ENCODE results near the gene TNFSF12. TPM values are rescaled to one million over a fixed set of nuclear protein-coding genes. Genes with fewer than 3 reads are reported as not detected.
A peak's percentile ranks its signal among the peaks of the same experiment; 100 is the strongest.

TNFSF12 gene
- polyA plus RNA-seq, 12 donors, result 18.6 to 34.0 (median 24.7) TPM; not detected in 1

DNA sequence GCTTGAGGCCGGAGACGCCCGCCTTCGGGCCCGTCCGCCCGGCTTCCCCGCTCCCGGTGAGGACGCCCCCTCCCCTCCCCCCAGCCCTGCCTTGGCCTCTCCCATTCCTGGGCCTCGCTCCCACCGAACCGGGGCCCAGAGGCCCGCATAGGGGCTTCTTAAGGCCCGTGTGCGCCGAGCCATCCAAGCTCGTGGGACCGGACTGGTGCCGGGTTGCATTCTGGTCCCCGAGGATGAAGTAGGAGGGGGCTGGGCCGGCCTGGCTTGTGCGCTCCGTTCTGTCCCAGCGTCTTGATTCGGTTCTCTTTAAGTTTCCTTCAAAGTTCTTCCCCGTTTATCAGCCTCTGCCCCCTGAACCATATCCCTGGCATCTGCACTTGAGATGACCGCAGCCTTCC is 13.3 kb downstream of the TNFSF12 start:
- DNase-seq, result no peak

DNA sequence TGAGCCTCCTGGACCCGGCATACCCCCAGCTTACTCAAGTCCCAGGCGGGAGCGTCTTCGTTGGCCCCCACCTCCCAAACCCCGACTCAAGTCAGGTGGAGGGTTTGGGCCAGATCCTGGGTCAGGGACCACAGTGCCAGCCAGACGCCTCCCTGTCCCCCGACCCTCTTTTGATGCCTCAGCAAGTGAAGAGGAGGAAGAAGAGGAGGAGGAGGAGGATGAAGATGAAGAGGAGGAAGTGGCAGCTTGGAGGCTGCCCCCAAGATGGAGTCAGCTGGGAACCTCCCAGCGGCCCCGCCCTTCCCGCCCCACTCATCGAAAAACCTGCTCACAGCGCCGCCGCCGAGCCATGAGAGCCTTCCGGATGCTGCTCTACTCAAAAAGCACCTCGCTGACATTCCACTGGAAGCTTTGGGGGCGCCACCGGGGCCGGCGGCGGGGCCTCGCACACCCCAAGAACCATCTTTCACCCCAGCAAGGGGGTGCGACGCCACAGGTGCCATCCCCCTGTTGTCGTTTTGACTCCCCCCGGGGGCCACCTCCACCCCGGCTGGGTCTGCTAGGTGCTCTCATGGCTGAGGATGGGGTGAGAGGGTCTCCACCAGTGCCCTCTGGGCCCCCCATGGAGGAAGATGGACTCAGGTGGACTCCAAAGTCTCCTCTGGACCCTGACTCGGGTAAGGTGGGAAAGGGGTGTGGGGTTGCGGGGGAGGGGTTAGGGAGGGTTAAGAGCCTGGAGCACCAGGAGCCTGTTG is 14.4 kb downstream of the TNFSF12 start:
- no peak for DNase-seq

DNA sequence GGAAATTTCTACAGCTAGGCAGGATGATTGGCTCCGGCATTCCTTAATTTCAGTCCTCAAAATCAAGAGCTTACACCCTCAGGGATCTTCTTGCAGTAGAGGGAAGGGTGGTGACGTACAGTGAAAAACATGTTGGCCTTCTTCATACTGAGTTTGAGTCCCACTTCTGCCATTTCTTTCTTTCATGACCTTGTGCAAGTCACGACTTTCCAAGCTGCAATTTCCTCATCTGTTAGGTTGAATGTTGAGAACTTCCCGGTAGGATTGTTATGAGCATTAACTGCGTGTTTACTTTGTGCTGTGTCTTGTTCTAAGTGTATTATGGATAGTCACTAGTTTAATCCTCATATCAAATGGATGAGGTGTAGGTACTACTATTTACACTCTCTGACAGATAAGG is 20.7 kb downstream of the TNFSF12 start:
- no peak for DNase-seq

DNA sequence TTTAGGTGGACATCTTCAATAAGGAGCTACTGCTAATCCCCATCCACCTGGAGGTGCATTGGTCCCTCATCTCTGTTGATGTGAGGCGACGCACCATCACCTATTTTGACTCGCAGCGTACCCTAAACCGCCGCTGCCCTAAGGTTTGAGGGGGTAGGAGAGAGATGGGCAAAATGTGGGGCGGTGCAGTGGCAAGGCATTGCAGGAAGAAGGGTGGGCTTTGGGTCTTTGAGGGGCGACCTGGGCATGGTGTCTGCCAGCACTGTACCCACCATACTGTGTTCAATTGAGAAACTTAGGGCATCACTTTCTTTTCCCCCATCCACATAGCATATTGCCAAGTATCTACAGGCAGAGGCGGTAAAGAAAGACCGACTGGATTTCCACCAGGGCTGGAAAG is 21.5 kb downstream of the TNFSF12 start:
- DNase-seq, result no peak

DNA sequence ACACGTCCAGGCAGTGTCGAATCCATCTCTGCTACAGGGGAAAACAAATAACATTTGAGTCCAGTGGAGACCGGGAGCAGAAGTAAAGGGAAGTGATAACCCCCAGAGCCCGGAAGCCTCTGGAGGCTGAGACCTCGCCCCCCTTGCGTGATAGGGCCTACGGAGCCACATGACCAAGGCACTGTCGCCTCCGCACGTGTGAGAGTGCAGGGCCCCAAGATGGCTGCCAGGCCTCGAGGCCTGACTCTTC is 23.4 kb downstream of the TNFSF12 start:
- peak; percentile 99 for DNase-seq

DNA sequence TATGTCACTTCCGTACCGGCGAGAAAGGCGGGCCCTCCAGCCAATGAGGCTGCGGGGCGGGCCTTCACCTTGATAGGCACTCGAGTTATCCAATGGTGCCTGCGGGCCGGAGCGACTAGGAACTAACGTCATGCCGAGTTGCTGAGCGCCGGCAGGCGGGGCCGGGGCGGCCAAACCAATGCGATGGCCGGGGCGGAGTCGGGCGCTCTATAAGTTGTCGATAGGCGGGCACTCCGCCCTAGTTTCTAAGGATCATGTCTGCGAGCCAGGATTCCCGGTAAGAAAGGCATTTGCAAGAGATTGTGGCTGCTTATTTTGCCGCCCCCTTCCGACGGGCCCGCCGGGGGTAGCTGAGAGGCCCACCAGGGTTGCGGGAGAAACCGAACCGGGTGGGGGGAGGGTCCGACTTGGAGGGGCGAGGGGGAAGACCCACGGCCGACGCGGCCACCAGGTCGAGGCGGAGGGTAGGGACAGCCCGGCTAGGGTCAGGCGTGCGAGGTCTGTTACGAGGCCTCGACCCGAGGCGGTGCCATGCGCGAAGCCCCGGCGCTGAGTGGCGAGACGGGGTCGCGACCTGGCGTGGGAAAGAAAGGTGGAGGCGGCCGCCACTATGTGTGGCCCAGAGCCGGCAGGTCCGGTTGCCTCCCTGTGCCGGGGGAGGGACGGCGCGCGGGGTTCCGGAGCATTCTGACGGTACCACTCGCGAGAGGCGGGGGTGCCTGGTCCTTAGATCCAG is 23.9 kb downstream of the TNFSF12 start:
- no peak for DNase-seq

DNA sequence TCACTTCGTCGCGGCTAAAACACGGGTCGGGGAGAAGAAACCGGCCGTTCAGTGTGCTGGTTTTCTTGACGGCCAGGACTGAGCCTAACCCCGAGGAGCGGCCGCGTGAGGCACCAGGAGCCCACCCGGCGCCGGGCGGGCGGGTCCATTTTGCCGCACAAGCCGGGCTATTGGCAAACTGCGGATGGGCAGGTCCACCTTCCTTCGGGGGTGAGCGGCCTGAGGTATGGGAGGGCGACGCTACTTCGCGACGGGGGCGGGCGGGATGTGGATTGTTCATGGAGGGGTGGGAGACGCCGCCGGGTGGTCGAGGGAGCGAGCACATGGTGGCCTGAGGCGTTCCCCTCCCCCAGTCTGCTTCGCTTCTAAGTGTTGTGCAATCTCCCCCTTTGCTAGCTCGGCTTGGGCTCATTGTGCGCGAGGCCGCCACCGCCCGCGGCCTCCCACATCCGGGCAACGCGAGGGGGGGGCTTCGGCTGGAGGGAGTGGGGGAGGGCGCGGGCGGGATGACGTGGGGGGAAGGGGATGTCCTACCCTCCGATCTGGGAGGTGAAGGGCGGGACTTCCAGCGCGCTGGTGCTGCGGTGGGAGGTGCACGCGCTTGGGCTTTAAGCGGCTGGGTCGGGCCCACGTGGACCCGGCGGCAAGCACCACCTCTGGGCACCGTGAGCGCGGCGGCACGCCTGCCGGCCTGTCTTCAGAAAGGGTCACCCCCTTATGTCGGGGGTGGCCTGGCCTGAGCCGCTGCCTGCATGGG is 24.6 kb downstream of the TNFSF12 start:
- DNase-seq, result peak; percentile 93

DNA sequence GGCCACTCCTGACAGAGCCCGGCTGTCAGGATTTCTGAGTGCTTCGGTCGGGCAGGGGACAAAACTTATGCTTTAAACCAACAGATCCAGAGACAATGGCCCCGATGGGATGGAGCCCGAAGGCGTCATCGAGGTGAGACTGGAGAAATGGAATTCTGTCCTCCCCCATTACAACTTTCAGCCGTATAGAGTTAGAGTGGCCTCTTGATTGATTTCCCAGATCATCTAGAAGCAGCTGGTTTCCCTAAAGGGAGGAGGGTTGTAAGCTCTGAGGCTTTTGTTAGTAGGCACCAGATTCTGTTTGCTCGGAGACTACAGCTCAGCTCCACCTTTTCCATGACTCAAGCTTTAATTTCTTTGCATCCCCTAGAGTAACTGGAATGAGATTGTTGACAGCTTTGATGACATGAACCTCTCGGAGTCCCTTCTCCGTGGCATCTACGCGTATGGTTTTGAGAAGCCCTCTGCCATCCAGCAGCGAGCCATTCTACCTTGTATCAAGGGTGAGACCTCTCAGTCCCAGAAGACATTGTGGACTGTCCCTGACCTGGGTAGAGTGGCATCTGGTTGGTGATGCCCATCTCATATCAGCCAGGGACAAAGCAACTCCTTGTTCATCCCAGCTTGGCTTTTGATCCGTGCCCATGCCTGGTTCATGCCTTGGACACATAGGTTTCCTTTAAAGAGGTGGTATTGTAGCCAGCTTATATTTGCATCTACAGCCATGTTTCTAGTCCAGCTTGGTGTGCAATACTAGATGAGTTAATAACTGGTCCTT is 25.5 kb downstream of the TNFSF12 start:
- DNase-seq, result no peak

DNA sequence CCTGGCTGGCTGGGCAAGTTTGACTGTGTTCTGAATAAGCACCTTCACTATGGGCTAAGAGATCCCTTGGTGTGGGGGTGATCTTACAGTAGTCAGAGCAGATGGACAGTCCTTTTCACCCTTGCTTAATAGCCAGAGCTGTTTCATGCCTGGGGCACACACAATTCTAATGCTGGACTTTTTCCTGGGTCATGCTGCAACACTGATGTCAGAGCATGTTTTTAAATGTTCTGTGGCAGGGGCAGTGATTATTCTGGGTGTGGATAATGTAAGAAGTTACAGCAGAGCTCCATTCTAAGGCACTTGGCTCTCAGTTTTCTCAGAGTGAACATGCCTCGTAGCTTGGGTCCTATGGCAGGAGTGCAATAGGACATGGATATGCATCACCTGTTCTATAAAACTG is 26.6 kb downstream of the TNFSF12 start:
- no peak for DNase-seq

DNA sequence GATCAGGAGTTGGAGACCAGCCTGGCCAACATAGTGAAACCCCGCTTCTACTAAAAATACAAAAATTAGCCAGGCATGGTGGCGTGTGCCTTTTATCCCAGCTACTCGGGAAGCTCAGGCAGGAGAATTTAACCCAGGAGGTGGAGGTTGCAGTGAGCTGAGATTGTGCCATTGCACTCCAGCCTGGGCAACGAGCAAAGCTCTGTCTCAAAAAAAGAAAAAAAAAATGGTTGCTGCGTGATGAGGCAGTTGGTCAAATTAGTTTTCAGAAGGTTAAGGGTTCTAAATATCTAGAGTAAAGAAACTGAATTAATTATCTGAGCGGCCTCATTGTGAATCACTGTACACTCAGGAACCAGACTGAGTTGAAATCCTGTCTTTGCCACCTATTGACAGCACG is 27.1 kb downstream of the TNFSF12 start:
- DNase-seq, result no peak

DNA sequence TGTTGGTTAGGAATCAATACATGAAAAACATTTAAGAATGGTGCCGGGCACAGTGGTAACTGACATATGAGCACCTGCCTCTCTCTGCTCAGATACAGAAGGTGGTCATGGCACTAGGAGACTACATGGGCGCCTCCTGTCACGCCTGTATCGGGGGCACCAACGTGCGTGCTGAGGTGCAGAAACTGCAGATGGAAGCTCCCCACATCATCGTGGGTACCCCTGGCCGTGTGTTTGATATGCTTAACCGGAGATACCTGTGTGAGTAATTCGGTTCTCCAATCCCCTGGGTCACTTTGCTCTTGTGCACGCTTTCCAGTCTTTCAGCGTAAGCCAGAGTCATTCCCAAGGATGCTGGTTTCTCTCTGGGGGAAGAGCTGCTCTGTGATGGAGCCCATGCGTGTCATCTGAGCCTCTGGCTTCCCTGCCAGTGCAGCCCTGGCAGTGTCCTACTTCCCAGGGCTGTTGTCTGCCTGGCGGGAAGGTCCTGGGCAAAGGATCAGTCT is 27.6 kb downstream of the TNFSF12 start:
- no peak for DNase-seq

DNA sequence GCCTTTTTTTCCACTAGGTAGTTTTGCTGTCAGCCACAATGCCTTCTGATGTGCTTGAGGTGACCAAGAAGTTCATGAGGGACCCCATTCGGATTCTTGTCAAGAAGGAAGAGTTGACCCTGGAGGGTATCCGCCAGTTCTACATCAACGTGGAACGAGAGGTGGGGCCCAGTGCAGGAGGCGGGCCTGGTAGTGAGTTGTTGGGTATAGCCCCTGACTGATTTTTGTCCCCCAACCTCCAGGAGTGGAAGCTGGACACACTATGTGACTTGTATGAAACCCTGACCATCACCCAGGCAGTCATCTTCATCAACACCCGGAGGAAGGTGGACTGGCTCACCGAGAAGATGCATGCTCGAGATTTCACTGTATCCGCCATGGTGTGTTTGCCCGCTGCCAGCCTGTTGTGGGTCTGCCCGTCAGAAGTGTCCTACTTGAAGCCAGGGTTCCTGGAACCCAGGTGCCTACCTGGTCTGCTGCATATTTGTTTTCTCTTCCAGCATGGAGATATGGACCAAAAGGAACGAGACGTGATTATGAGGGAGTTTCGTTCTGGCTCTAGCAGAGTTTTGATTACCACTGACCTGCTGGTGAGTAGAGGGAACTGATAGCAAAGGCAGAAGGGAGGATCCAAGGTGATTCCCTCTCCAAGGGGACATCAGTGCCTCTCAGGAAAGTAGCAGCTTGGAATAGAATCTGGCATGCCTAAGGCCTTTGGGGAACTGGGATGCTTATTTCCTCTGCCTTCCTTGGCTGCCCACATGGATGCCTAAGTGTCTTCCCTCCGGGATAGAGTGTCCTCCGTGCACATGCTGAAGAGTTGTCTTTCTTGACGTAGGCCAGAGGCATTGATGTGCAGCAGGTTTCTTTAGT is 28.7 kb downstream of the TNFSF12 start:
- DNase-seq, result no peak

DNA sequence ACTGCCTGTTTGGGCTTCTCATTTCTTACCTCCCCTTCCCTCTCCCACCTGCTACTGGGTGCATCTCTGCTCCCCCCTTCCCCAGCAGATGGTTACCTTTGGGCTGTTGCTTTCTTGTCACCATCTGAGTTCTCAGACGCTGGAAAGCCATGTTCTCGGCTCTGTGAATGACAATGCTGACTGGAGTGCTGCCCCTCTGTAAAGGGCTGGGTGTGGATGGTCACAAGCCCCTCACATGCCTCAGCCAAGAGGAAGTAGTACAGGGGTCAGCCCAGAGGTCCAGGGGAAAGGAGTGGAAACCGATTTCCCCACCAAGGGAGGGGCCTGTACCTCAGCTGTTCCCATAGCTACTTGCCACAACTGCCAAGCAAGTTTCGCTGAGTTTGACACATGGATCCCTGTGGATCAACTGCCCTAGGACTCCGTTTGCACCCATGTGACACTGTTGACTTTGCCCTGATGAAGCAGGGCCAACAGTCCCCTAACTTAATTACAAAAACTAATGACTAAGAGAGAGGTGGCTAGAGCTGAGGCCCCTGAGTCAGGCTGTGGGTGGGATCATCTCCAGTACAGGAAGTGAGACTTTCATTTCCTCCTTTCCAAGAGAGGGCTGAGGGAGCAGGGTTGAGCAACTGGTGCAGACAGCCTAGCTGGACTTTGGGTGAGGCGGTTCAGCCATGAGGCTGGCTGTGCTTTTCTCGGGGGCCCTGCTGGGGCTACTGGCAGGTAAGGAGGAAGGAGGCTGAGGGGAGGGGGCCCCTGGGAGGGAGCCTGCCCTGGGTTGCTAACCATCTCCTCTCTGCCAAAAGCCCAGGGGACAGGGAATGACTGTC is 30.4 kb downstream of the TNFSF12 start, which contains the start of gene CD68:
Gene CD68, plus strand, starts transcription at position 638 of the 833 bp plus-strand sequence. Its CDS starts 40 bp downstream, at position 678.
- no peak for DNase-seq

DNA sequence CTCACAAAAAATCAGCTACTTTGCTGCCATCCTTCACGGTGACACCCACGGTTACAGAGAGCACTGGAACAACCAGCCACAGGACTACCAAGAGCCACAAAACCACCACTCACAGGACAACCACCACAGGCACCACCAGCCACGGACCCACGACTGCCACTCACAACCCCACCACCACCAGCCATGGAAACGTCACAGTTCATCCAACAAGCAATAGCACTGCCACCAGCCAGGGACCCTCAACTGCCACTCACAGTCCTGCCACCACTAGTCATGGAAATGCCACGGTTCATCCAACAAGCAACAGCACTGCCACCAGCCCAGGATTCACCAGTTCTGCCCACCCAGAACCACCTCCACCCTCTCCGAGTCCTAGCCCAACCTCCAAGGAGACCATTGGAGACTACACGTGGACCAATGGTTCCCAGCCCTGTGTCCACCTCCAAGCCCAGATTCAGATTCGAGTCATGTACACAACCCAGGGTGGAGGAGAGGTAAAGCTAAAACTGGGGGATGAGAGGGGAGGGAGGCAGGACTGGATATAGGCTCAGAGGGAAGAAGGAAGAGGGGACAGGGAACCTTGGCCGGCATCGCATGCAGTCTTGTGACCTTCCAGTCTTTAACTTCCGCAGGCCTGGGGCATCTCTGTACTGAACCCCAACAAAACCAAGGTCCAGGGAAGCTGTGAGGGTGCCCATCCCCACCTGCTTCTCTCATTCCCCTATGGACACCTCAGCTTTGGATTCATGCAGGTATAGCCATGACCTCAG is 31.2 kb downstream of the TNFSF12 start:
- DNase-seq, result no peak

DNA sequence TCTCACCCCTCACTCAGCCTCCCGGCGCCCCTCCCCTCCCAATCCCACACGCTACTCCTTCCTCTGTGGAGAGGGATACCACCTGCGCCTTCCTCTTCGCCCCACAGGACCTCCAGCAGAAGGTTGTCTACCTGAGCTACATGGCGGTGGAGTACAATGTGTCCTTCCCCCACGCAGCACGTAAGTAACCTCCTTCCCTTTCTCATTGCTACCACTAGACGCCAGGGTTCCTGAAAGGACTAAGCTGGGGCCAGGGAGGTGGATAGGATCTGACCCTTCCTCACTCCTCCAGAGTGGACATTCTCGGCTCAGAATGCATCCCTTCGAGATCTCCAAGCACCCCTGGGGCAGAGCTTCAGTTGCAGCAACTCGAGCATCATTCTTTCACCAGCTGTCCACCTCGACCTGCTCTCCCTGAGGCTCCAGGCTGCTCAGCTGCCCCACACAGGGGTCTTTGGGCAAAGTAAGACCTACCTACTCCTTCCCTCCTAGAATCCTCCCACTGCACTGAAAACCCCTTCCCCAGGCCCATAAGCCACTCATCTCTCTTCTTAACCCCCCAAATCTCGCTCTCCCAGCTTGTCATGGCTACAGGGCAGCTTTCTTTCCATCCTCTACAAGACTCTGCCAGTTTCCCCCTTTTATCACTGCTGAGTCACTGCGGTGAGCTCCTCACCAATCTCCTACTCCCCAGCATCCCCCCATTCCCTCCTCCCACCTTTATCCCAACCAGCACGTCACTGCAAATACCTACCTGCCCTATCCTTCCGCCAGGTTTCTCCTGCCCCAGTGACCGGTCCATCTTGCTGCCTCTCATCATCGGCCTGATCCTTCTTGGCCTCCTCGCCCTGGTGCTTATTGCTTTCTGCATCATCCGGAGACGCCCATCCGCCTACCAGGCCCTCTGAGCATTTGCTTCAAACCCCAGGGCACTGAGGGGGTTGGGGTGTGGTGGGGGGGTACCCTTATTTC is 32.0 kb downstream of the TNFSF12 start:
- DNase-seq, result no peak

DNA sequence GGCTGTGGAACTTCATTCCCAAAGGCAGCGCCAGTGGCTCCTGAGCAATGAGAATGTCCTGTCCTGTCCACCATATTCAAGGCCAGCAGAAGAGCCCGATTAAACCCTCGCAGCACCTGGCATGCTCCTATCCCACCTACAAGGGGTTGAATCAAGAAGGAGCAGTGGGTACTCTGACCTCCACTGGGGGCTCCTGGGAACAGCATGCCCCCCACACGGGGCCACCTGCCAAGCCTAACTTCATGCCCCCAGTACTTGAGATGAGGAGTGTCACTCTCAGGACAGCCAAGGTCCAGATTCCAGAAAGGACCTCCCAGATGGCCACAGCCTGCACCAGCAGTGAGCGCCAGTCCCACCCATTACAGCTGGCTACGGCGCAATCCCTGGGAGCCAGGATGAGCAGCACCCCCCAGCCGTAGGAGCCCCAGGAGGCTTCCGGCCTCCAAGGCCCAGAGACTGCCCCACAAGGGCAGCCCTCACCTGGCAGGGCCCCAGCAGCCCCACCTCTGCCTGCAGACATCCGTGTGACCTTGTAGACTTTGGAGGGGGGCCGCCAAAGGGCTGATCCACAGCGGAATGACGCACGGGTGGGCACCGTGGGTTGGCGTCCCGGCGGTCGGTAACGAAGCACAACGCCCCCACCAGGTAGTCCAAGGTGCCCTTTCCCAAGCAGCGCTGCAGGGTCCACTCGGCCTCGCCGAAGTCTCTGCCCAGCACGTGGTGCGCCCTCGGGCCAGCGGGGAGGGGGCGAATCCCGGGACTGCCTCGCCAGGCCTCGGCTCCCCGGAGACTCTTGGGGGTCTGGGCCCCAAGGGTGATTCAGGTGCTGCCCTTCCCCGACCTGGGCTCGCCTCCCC is 33.8 kb downstream of the TNFSF12 start:
- no peak for DNase-seq

Measured in muscle of arm (tissue), 12 donors.